Measurements from ENCODE around the gene MRNIP. TPM values are rescaled to one million over a fixed set of nuclear protein-coding genes. Genes with fewer than 3 reads are reported as not detected.

The MRNIP gene
- total and polyA plus RNA-seq, 10 donors: 34.9 to 107 (median 49.4) TPM

DNA sequence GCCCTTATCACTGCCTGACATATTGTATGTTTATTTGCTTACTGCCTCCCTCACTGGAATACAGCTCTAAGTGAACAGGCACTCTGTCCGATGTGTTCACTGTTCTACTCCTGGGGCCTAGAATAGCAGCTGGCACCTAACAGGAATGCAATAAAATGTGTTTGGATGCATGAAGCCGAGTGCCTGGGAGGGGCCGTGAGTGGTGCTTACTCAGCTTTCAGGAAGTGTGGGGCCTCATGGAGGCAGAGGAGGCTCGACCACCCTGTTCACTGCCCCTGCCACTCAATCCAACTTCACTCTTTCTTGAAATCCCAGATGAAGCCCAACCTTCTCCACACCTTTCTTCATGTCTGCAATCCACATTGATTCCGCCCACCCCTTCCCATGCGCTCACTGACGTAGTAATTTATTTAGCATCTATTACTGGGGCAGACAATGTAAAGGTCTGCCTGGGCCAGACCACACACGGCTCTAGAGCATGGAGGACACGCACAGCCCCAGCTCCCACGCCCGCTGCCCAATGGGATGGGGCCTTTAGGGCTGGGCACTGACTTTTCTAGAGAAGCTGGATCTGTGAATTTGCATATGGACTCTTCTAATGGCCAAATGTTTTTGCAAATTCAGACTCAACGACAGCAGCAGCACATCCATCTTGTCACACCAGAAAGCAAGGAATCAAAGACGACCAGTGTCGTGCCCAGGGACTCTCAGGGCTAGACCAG, 27.7 kb upstream of the MRNIP start:
- TF ChIP-seq, protein P1, sequence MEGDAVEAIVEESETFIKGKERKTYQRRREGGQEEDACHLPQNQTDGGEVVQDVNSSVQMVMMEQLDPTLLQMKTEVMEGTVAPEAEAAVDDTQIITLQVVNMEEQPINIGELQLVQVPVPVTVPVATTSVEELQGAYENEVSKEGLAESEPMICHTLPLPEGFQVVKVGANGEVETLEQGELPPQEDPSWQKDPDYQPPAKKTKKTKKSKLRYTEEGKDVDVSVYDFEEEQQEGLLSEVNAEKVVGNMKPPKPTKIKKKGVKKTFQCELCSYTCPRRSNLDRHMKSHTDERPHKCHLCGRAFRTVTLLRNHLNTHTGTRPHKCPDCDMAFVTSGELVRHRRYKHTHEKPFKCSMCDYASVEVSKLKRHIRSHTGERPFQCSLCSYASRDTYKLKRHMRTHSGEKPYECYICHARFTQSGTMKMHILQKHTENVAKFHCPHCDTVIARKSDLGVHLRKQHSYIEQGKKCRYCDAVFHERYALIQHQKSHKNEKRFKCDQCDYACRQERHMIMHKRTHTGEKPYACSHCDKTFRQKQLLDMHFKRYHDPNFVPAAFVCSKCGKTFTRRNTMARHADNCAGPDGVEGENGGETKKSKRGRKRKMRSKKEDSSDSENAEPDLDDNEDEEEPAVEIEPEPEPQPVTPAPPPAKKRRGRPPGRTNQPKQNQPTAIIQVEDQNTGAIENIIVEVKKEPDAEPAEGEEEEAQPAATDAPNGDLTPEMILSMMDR (IDR thresholded peaks at IDR 0.05 in 8 of 11, conservative IDR thresholded peaks at IDR 0.05 in 3 of 11): no peak
- no peak for TF ChIP-seq POLR2A (IDR thresholded peaks at IDR 0.05)
- no peak for TF ChIP-seq POLR2AphosphoS5 (IDR thresholded peaks at IDR 0.05)
- intact Hi-C loops (cut with DNase I; ENCODE audit: low total_unique reads): no loop called here
- Histone ChIP-seq H3K4me3 (no peak overlapping the region), H3K27ac (no peak overlapping the region), H3K36me3 (peaks cover 7 to 100% (median 76%) of the 10 kb centered on the region in 6 donors), H3K4me1 (no peaks in the 10 kb centered on the region), H3K9me3 (peaks cover 0 to 32% (median 25%) of the 10 kb centered on the region in 8 donors), H3K27me3 (replicated peaks in 1 of 7) (no peaks in the 10 kb centered on the region)
- no peak for DNase-seq
- 90 to 96% (median 94%) methylated on average over 14 of the region's 14 CpGs for WGBS, 5 donors

GRCh38 chr5:179885491-179886090, 27.0 kb upstream of the MRNIP start:
- peak; percentile 24 for DNase-seq
- H3K27ac ChIP-seq: no peak overlapping the region
- H3K27me3 ChIP-seq (replicated peaks in 1 of 7): no peaks in the 10 kb centered on the region
- H3K4me3 ChIP-seq: no peak overlapping the region
- peaks cover 0 to 32% (median 25%) of the 10 kb centered on the region in 8 donors for H3K9me3 ChIP-seq
- peaks cover 3 to 100% (median 70%) of the 10 kb centered on the region in 6 donors for H3K36me3 ChIP-seq
- TF ChIP-seq POLR2AphosphoS5 (IDR thresholded peaks at IDR 0.05) (no peak), POLR2A (IDR thresholded peaks at IDR 0.05) (no peak)
- TF ChIP-seq, protein P1 (IDR thresholded peaks at IDR 0.05 in 8 of 11, conservative IDR thresholded peaks at IDR 0.05 in 3 of 11): no peak
- 92 to 99% (median 96%) methylated on average over 13 of the region's 13 CpGs for WGBS, 5 donors
- H3K4me1 ChIP-seq: no peaks in the 10 kb centered on the region
- intact Hi-C loops (cut with DNase I; ENCODE audit: low total_unique reads): no loop called here

DNA sequence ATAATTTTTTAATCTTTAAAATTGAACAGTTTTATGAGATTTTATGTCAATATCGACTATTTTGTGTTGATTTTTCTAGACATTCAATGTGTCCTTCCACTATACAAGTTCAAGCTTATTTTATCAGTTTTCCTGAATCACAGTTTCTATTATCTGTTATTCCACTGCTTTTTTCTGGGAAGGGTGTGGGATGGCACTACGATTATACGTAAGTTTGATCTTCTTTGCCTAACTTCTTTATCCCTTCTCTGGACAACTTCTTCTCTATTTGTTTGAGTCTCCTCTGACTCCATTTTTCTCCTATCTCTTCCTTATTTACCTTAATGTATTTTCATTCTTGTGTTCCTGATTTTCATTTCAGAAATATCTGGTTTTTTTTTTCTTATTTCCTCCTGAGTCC, 24.5 kb upstream of the MRNIP start:
- 97 to 100% (median 98%) methylated on average over 3 of the region's 3 CpGs for WGBS, 5 donors
- H3K4me3 ChIP-seq: no peak overlapping the region
- intact Hi-C loops (cut with DNase I; ENCODE audit: low total_unique reads): no loop called here
- no peaks in the 10 kb centered on the region for H3K4me1 ChIP-seq
- DNase-seq: no peak
- TF ChIP-seq POLR2A (IDR thresholded peaks at IDR 0.05): no peak
- TF ChIP-seq POLR2AphosphoS5 (IDR thresholded peaks at IDR 0.05): no peak
- TF ChIP-seq, protein P1 (IDR thresholded peaks at IDR 0.05 in 8 of 11, conservative IDR thresholded peaks at IDR 0.05 in 3 of 11): no peak
- no peak overlapping the region for H3K27ac ChIP-seq
- peaks cover 0 to 32% (median 25%) of the 10 kb centered on the region in 8 donors for H3K9me3 ChIP-seq
- no peaks in the 10 kb centered on the region for H3K27me3 ChIP-seq (replicated peaks in 1 of 7)
- peaks cover 3 to 100% (median 66%) of the 10 kb centered on the region in 6 donors for H3K36me3 ChIP-seq

- no peak overlapping the region for H3K27ac ChIP-seq
- intact Hi-C loops (cut with DNase I; ENCODE audit: low total_unique reads): no loop called here
- no peak for DNase-seq
- WGBS, 5 donors: 75 to 100% (median 90%) methylated on average over 4 of the region's 4 CpGs
- TF ChIP-seq, protein P1 (IDR thresholded peaks at IDR 0.05 in 8 of 11, conservative IDR thresholded peaks at IDR 0.05 in 3 of 11): no peak
- TF ChIP-seq POLR2AphosphoS5 (IDR thresholded peaks at IDR 0.05): no peak
- no peak for TF ChIP-seq POLR2A (IDR thresholded peaks at IDR 0.05)
- no peaks in the 10 kb centered on the region for H3K27me3 ChIP-seq (replicated peaks in 1 of 7)
- no peak overlapping the region for H3K4me3 ChIP-seq
- H3K4me1 ChIP-seq: no peaks in the 10 kb centered on the region
- H3K36me3 ChIP-seq: peaks cover 3 to 100% (median 61%) of the 10 kb centered on the region in 6 donors
- H3K9me3 ChIP-seq: peaks cover 0 to 32% (median 25%) of the 10 kb centered on the region in 8 donors
Measured at GRCh38 chr5:179882338-179882737, 23.7 kb upstream of the MRNIP start.
